Neutrophil (primary cell): ENCODE data around the gene TENM4.

ENCODE experiments used
- H3K27ac ChIP-seq: fragments of 200-600 bp; sonication (generic); 2 replicates; pipeline ENCODE4 v1.5.1; 2016; ENCODE audit warnings: mild to moderate bottlenecking, moderate library complexity
- H3K27me3 ChIP-seq: fragments of 200-600 bp; sonication (generic); 2 replicates; pipeline ENCODE4 v1.6.0; 2016; ENCODE audit warnings: mild to moderate bottlenecking
- H3K36me3 ChIP-seq: fragments of 200-600 bp; sonication (generic); 2 replicates; pipeline ENCODE4 v1.5.1; 2017
- H3K4me1 ChIP-seq, 2 experiments: fragments of 200-600 bp in 1 of 2; sonication (generic) in 1 of 2; 1 replicate in 1 of 2; 2 replicates in 1 of 2; pipeline versions ENCODE4 v1.5.1 to v1.6.1; 2013 to 2016; ENCODE audit warnings: low read depth in 1 of 2, low read length in 1 of 2, mild to moderate bottlenecking in 1 of 2, moderate library complexity in 1 of 2; ENCODE audit not compliant: control insufficient read depth in 1 of 2, insufficient read depth in 1 of 2
- H3K4me3 ChIP-seq, 2 experiments: fragments of 200-600 bp in 1 of 2; sonication (generic) in 1 of 2; 1 replicate in 1 of 2; 2 replicates in 1 of 2; pipeline ENCODE4 v1.5.1; 2013 to 2016; ENCODE audit warnings: low read depth in 1 of 2, low read length in 1 of 2, mild to moderate bottlenecking in 1 of 2, moderate library complexity in 1 of 2
- H3K9me3 ChIP-seq: fragments of 200-600 bp; sonication (generic); 2 replicates; pipeline ENCODE4 v1.5.1; 2016
- TF ChIP-seq, protein P1 (sequence below): fragments of 200-600 bp; sonication (generic); IDR thresholded peaks from 2 replicates; pipeline ENCODE4 v1.5.1; 2016; ENCODE audit warnings: antibody characterized with exemption

TENM4 gene

DNA sequence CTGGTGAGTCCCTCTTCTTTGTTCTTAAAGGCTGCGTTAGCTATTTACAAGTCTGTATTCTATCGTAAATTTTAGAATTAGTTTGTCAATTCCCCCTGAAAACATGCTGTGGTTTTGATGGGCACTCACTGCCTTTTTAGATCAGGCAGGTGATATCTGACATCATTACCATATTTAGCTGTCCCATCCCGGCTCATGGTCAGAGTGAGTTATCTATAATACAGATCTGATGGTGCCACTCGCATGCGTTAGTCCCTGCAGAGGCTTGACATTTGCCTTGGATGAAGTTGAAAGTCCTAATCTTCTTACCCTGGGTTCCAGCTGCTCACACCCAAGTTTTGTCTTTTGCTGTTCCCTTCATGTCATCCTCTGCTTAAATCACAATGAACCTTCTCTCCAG lies 715.6 kb downstream of the TENM4 start:
- peaks cover 5% of the 10 kb centered on the region for H3K27me3 ChIP-seq
- H3K9me3 ChIP-seq: no peaks in the 10 kb centered on the region
- TF ChIP-seq, protein P1, sequence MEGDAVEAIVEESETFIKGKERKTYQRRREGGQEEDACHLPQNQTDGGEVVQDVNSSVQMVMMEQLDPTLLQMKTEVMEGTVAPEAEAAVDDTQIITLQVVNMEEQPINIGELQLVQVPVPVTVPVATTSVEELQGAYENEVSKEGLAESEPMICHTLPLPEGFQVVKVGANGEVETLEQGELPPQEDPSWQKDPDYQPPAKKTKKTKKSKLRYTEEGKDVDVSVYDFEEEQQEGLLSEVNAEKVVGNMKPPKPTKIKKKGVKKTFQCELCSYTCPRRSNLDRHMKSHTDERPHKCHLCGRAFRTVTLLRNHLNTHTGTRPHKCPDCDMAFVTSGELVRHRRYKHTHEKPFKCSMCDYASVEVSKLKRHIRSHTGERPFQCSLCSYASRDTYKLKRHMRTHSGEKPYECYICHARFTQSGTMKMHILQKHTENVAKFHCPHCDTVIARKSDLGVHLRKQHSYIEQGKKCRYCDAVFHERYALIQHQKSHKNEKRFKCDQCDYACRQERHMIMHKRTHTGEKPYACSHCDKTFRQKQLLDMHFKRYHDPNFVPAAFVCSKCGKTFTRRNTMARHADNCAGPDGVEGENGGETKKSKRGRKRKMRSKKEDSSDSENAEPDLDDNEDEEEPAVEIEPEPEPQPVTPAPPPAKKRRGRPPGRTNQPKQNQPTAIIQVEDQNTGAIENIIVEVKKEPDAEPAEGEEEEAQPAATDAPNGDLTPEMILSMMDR: no peak
- no peaks in the 10 kb centered on the region for H3K36me3 ChIP-seq
- H3K4me3 ChIP-seq: no peak overlapping the region
- H3K27ac ChIP-seq: no peak overlapping the region
- H3K4me1 ChIP-seq: peaks cover 0 to 11% of the 10 kb centered on the region in 2 experiments

DNA sequence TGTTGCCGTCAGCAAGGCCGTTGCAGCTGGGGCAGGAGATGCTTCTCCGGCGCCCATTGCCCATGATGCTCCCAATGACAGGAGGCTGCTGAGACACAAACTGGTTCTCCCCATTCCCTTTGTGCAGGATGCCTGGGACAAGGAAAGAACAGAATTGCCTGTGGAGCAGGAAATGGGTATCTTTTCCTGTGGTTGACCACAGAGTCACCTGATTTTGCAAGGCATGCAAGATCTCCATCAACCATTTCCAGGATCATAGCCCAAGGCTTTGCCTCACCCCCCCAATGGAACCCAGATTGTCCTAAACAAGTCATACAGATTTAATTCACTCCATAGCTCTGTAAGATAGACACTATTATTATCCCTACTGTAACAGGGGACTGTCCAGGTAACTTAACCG lies 718.0 kb downstream of the TENM4 start:
- Histone ChIP-seq H3K36me3 (no peaks in the 10 kb centered on the region), H3K27ac (no peak overlapping the region), H3K27me3 (peaks cover 6% of the 10 kb centered on the region), H3K4me1 (peaks cover 0 to 3% of the 10 kb centered on the region in 2 experiments), H3K9me3 (no peaks in the 10 kb centered on the region), H3K4me3 (no peak overlapping the region)
- TF ChIP-seq, protein P1: no peak

DNA sequence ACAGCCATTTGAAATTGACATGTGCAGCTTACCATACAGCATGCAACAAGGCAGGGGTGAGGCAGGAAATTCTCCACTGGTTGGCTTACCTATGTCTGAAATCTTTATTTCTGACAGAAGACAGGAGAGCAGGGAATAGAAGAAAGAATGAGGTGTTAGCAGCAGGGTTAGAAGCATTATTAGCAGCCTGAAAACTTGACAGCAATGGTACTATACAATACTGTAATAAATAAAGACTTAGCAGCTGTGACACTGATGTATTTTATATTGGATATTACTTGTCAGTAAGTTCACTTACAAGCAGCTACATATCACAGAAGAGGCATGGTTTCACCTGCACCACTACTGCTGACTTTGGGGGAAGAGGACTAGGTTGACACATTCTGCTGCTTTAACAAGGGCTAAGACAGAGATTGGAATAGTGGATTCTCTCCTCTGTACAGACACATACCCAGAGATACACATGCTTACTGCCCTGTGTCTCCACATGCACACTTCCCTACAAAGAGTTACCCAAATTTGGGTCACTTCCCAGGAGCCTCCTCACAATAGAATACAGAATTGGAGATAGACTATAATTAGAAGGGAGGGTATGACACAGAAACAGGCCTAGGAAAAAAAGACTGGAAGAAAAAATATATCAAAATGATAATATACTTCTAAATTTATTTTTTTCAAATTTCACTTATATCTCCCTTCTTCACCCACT lies 720.4 kb downstream of the TENM4 start:
- H3K9me3 ChIP-seq: no peaks in the 10 kb centered on the region
- H3K27ac ChIP-seq: no peak overlapping the region
- peaks cover 13% of the 10 kb centered on the region for H3K27me3 ChIP-seq
- no peaks in the 10 kb centered on the region for H3K4me1 ChIP-seq
- no peak overlapping the region for H3K4me3 ChIP-seq
- H3K36me3 ChIP-seq: no peaks in the 10 kb centered on the region
- TF ChIP-seq, protein P1: no peak

DNA sequence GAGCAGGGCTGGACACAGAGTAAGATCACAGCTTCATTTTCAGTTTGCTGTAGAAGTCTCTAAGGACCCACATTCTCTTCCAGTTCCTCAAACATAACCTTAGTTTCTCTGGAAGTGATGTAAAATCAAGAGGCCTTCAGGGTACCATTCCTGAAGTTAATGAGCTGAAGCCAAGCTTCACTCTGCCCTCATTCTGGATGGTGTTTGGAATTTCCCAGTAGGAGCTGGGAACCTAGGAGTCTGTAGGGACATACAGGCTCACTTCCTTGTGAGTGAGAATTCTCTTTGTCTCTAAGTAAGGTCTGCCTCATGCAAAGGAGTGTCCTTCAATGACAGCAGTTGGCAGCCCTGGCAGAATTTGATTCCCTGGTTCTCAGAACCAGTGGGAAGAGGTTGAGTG lies 723.8 kb downstream of the TENM4 start:
- no peaks in the 10 kb centered on the region for H3K4me1 ChIP-seq
- peaks cover 8% of the 10 kb centered on the region for H3K27me3 ChIP-seq
- no peak overlapping the region for H3K27ac ChIP-seq
- TF ChIP-seq, protein P1: no peak
- no peaks in the 10 kb centered on the region for H3K36me3 ChIP-seq
- no peaks in the 10 kb centered on the region for H3K9me3 ChIP-seq
- no peak overlapping the region for H3K4me3 ChIP-seq

DNA sequence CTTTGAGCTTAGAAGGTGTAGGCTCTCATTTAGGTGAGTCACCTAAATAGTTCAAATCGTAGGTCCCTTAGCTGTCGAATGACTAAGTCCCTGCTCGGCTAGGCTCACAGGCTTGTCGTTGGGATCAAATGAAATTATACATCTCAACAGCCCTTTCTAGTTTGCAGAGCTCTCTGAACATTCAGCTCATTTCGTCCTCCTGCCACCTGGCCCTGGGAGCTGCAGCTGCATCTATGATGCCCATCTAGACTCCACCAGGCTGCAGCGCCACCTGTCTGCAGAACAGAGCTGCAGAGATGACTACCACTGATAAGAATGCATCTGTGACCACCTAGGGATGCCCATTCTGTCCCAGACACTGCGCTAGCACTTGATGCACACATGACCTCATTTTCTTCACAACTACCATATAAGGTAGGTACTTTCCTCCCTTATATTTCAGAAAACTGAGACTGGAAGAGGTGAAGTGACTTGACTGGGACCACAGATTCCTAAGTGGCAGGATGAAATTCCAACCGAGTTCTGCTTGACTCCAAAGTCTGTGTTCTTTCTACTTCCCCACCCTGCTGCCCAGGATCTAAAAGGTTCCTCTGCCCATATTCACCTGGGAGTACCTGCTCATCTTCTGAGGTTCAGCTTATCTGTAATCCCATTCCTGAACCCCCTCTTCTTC lies 725.1 kb downstream of the TENM4 start:
- no peaks in the 10 kb centered on the region for H3K9me3 ChIP-seq
- no peak overlapping the region for H3K4me3 ChIP-seq
- peaks cover 8% of the 10 kb centered on the region for H3K27me3 ChIP-seq
- no peaks in the 10 kb centered on the region for H3K4me1 ChIP-seq
- TF ChIP-seq, protein P1: no peak
- no peak overlapping the region for H3K27ac ChIP-seq
- H3K36me3 ChIP-seq: no peaks in the 10 kb centered on the region
